HG02981 (cell line): ENCODE results near the gene SCN2B.

Source experiments
- ATAC-seq: cut with Tn5 transposase; IDR thresholded peaks from one replicate; pipeline ENCODE4 v1.9.1; 2021; ENCODE audit warnings: mild to moderate bottlenecking, moderate library complexity; ENCODE audit not compliant: unreplicated experiment

The SCN2B gene

GRCh38 chr11:118135796-118136165 is 40.7 kb downstream of the SCN2B start:
- ATAC-seq = no peak

DNA sequence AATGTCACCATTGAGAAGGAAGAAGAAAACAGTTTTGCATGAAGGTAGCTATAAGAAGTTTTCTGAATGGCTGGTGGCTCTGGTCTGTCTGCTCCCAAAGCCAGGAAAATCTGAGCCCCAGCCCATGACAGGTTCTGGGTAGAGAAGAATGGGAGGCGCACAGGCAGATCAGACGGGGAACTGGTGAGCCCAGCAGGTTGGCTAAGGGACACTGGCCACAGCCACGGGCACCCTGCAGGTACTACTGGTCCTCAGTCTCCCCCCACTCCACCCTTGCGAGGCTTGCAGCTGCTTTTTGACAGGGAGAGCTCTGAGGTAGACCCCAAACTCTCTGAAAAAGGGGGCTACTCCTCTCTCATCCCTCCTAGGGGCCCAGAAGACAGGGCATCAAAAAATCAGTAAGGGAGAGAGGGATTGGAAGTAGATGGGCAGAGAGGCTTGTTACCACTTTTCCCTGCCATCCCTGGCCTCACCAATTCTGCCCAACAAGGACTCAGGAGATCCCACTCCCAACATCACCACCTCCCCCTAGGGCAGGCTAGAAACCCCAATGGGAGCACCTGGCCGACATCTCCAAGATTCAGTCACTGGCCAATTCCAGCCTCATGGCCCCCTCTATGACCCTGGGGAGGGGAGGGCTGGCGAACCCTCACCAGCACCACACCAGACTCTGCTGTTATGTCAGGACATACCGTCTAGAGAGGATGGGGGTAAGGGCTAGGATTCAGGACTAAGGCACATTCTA is 41.2 kb downstream of the SCN2B start:
- ATAC-seq = no peak

DNA sequence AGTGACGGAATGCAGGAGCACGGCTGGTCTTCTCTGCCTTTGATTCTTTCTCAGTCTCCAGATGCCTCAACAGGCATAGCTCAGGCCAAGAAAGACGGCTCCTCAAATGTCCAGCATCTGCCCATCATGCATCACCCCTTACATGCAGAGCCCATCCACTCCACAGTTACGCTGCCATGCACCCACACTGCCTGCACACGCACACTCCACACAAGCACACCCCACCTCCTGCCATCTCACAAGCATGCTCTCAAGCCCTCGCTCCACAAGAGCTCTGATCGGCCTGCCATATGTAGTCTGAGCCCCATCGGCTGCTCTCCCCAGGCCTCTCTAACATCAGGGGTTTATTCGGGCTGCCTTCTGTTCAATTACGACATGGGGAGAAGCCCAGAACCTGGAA is 42.6 kb downstream of the SCN2B start:
- no peak for ATAC-seq

GRCh38 chr11:118132385-118133151 is 43.9 kb downstream of the SCN2B start:
- ATAC-seq = no peak

DNA sequence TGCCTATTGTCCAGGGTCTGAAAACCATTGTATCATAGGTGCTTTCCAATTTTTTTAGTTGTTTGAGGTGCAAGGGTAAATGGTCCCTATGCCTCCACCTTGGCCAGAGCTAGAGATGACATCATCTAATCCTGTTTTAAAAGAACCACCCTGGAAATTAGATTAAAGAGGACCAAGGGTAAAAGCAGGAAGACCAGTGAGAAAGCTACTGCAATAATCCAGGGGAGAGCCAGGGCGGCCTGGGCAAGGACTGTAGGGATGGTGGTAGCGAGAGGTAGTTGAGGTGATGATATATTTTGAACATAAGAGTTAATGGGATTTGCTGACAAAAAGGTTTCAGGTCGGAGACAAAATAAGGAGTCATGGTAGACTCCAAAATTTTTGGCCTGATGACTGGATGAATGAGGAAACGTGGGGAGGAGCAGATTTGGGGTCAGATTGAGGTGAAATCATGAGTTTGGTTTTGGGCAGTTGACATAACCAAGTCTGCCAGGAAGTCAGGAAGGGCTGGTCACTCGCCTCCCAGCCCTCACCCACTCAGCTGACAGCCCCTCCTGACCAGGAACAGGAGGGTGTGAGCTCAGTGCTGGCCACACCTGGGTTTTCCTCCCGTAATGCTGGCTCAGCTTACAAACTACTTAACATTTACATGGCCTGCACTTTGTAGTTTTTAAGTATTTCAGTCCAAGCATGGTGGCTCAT is 46.8 kb downstream of the SCN2B start:
- ATAC-seq = no peak

GRCh38 chr11:118128721-118129470 is 47.5 kb downstream of the SCN2B start:
- no peak for ATAC-seq

DNA sequence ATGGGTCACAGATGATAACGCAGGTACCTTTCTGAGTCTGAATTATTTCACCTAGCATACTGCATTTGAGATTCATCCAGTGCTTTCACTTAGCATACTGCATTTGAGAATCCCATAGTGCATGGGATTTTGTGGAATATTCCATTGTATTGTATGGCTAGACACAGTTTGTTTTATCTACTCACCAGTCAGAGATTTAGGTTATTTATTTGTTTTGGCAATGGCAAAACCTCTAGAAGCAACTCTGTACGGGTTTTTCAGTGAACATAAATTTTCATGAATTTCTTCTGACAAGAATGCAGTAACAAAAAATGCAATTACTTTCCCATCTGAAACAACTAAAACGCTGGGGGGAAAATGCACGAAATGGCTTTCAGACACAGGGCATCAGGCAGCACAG is 48.1 kb downstream of the SCN2B start:
- no peak for ATAC-seq

GRCh38 chr11:118126082-118126838 is 50.2 kb downstream of the SCN2B start:
- no peak for ATAC-seq

DNA sequence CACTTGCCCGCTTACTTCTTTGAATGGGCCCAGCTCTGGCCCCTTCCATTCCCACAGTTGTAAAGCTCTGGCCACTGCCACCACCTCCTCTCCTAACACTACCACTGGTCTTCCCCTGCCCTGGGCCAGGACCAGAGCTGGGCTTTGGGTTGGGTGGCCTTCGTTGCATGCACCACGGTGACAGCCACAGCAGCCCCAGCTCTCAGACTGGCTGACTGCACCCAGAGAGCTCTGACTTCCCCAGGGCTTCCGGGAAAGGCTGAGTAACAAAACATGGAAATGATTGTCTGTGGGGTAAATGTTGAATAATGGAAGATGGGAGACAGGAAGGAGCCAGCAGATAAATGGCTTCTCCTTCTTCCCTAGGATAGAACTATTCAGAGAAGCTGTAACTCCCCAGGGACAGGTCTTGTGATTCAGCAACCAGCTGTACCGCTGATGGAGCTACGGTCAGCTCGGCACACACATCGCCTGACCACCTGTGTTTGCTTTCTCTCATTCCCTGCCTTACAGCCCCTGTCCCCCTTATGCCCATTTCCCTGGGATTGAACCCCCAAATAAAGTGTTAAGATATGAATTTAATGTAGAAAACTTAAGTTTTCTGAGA is 51.4 kb downstream of the SCN2B start:
- ATAC-seq = no peak

- no peak for ATAC-seq
Measured at GRCh38 chr11:118120793-118121192, 55.6 kb downstream of the SCN2B start.

DNA sequence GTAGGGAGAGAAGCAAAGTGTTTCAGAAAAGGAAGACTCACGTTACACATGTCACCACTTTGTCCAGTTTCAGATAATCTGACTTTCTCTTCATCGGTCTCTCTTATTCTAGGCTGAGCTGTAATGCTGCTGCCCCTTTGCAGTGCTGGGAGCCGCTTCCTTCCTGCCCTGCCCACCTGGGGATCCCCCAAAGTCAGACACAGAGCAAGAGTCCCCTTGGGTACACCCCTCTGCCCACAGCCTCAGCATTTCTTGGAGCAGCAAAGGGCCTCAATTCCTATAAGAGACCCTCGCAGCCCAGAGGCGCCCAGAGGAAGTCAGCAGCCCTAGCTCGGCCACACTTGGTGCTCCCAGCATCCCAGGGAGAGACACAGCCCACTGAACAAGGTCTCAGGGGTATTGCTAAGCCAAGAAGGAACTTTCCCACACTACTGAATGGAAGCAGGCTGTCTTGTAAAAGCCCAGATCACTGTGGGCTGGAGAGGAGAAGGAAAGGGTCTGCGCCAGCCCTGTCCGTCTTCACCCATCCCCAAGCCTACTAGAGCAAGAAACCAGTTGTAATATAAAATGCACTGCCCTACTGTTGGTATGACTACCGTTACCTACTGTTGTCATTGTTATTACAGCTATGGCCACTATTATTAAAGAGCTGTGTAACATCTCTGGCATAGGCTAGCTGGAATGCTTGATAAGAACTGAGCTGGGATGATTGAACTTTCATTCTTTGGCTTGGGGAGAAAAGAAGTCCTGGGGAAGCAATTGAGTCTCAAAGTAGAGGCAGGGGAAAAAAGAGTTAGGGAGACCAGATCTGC is 58.4 kb downstream of the SCN2B start:
- peak; percentile 56 for ATAC-seq

DNA sequence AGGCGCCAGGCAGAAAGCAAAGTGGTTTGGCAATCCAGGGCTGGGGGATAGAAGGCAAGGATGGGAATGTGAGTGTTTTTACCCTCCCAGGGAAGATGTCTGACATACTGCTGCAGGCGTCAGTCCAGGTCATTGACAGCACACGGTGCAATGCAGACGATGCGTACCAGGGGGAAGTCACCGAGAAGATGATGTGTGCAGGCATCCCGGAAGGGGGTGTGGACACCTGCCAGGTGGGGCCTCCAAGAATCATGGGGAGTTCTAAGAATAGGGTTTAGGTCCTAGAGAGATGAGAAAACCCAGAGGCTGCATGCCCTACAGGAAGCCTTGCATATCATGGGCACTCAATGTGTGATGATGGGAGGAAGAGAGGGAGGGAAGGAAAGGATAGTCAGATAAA is 61.4 kb downstream of the SCN2B start:
- no peak for ATAC-seq

DNA sequence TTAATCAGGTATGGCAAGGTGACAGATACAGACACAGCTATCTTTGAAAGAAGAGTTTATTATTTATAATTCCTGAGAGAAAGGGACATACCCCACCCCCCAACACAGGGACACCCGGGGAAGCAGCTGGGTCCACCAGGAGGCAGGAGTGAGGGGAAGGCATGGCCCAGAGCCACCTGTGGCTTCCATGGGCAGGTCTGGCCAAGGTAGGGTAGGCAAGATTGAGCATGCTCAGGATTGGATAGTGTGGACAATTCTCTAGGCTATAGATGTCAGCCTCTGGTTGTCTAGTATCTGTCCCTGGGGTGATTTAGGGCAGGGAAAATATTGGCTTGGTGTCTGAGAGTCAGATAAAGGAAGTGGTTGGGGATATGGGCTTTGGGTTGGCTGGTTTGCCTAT is 62.2 kb downstream of the SCN2B start:
- ATAC-seq = no peak

- ATAC-seq = no peak
Measured at GRCh38 chr11:118112711-118113430, 63.6 kb downstream of the SCN2B start.
